Keratinocyte (primary cell): ENCODE data around the gene WRAP73. TPM values are rescaled to one million over a fixed set of nuclear protein-coding genes. Genes with fewer than 3 reads are reported as not detected.

ENCODE experiments used
- DNase-seq: peaks from one replicate; pipeline ENCODE4 v3.0.0-alpha.2; 2011; ENCODE audit warnings: low read depth, missing footprints, low spot score
- FAIRE-seq: peaks from 2 replicates; lab custom pipeline; 2011; peaks lifted over from hg19 to GRCh38; lab: Jason Lieb, UNC
- H2AFZ ChIP-seq: 2 replicates; pipeline ENCODE4 v1.6.0; 2012; ENCODE audit warnings: low read length, control low read depth, inconsistent platforms; ENCODE audit not compliant: control insufficient read depth
- H3K27ac ChIP-seq: 2 replicates; pipeline ENCODE4 v1.5.1; 2011; ENCODE audit warnings: low read length; ENCODE audit not compliant: control insufficient read depth, insufficient read depth
- H3K27me3 ChIP-seq: 3 replicates; pipeline ENCODE4 v1.6.0; 2011; ENCODE audit warnings: low read length; ENCODE audit not compliant: control insufficient read depth, insufficient read depth; ENCODE audit errors: extremely low read depth
- H3K36me3 ChIP-seq, 2 experiments: 2 replicates in 1 of 2; 3 replicates in 1 of 2; pipeline ENCODE4 v1.5.1; 2011; ENCODE audit warnings: low read length in 2 of 2, mild to moderate bottlenecking in 1 of 2; ENCODE audit not compliant: control insufficient read depth in 2 of 2, insufficient read depth in 2 of 2; ENCODE audit errors: extremely low read depth in 1 of 2
- H3K4me1 ChIP-seq: 3 replicates; pipeline ENCODE4 v1.5.1; 2011; ENCODE audit warnings: low read length; ENCODE audit not compliant: control insufficient read depth, insufficient read depth; ENCODE audit errors: extremely low read depth
- H3K4me2 ChIP-seq: 3 replicates; pipeline ENCODE4 v1.6.0; 2011; ENCODE audit warnings: low read depth, low read length; ENCODE audit not compliant: control insufficient read depth, insufficient read depth; ENCODE audit errors: extremely low read depth
- H3K4me3 ChIP-seq, 3 experiments: fragments of 200-600 bp in 1 of 3; sonication (generic) in 1 of 3; 2 replicates in 2 of 3; 3 replicates in 1 of 3; pipeline ENCODE4 v1.5.1; 2011 to 2016; ENCODE audit warnings: low read length in 3 of 3, mild to moderate bottlenecking in 3 of 3, control low read depth in 2 of 3, inconsistent platforms in 1 of 3, low read depth in 1 of 3, mixed read lengths in 1 of 3, mixed run types in 1 of 3, moderate library complexity in 1 of 3; ENCODE audit not compliant: control insufficient read depth in 2 of 3, insufficient read depth in 2 of 3; ENCODE audit errors: extremely low read depth in 1 of 3
- H3K79me2 ChIP-seq: 2 replicates; pipeline ENCODE4 v1.6.0; 2012; ENCODE audit warnings: low read length; ENCODE audit not compliant: control insufficient read depth, insufficient read depth
- H3K9ac ChIP-seq: 3 replicates; pipeline ENCODE4 v1.6.0; 2011; ENCODE audit warnings: low read length; ENCODE audit not compliant: control insufficient read depth, insufficient read depth; ENCODE audit errors: extremely low read depth
- H3K9me1 ChIP-seq: 3 replicates; pipeline ENCODE4 v1.6.0; 2011; ENCODE audit warnings: low read length; ENCODE audit not compliant: control insufficient read depth, insufficient read depth; ENCODE audit errors: extremely low read depth
- H3K9me3 ChIP-seq: 2 replicates; pipeline ENCODE4 v1.5.1; 2012; ENCODE audit warnings: low read depth, low read length; ENCODE audit not compliant: control insufficient read depth
- H4K20me1 ChIP-seq: 3 replicates; pipeline ENCODE4 v1.6.0; 2011; ENCODE audit warnings: low read length; ENCODE audit not compliant: control insufficient read depth, insufficient read depth; ENCODE audit errors: extremely low read depth
- EZH2 ChIP-seq: IDR thresholded peaks from one replicate; pipeline ENCODE4 v1.6.1; 2012; ENCODE audit warnings: inconsistent platforms, mild to moderate bottlenecking, low read length, moderate library complexity
- dilution Hi-C: fragments of 300-500 bp; cut with MboI; formaldehyde crosslinking; loops from one replicate; pipeline ENCODE4 v1.7.0; 2020; ENCODE audit warnings: low sequenced_read_pairs; ENCODE audit not compliant: extremely low pct_ligation_motif_present
- polyA plus RNA-seq, 5 experiments: library from polyadenylated mRNA; depleted of rRNA in 3 of 5; stranded (reverse) in 3 of 5; stranded (forward) in 1 of 5; unstranded in 1 of 5; fragments of >200 nt; gene quantifications; 1 replicate in 1 of 5; 2 replicates in 3 of 5; 3 replicates in 1 of 5; pipeline versions ENCODE4 v1.2.1 to v1.2.3, GENCODE V29; 2011 to 2012; ENCODE audit warnings: missing spikeins in 2 of 5, low read depth in 1 of 5, low replicate concordance in 1 of 5
- TF ChIP-seq, protein P1 (sequence below), 3 experiments: IDR thresholded peaks in 1 of 3; conservative IDR thresholded peaks in 1 of 3; optimal IDR thresholded peaks in 1 of 3; 2 replicates in 2 of 3; 3 replicates in 1 of 3; pipeline versions ENCODE3 to v1.5.1; 2011; ENCODE audit warnings: low read length in 3 of 3, mild to moderate bottlenecking in 3 of 3, moderate library complexity in 2 of 3, control low read depth in 1 of 3, inconsistent platforms in 1 of 3; ENCODE audit not compliant: insufficient read depth in 2 of 3; ENCODE audit errors: extremely low read depth in 1 of 3

WRAP73 gene
- polyA plus RNA-seq, 1 donor (not counting 4 experiments of a cell fraction or from before 2014, with no cell fraction given) = 18.9 TPM

DNA sequence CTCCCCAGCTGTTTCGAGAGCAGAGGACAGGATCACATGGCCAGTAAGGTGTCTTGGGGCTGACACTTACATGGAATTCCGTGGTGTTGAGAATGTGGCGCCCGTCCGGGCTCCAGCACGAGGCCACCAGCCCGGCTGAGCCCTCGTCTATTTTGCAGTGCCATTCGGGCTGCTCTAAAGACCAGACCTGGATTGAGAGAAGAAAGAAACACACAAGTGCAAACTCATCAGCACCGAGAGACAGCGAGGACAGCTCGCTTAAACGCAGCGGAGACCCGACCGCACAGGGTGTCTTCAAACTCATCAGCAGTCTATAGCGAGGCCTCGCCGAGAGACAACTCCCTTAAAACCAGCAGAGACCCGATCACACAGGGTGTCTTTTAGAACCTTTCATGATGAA, 3.3 kb downstream of the WRAP73 start:
- H3K27ac ChIP-seq = no peak overlapping the region
- FAIRE-seq (no peak), DNase-seq (no peak)
- TF ChIP-seq, protein P1, sequence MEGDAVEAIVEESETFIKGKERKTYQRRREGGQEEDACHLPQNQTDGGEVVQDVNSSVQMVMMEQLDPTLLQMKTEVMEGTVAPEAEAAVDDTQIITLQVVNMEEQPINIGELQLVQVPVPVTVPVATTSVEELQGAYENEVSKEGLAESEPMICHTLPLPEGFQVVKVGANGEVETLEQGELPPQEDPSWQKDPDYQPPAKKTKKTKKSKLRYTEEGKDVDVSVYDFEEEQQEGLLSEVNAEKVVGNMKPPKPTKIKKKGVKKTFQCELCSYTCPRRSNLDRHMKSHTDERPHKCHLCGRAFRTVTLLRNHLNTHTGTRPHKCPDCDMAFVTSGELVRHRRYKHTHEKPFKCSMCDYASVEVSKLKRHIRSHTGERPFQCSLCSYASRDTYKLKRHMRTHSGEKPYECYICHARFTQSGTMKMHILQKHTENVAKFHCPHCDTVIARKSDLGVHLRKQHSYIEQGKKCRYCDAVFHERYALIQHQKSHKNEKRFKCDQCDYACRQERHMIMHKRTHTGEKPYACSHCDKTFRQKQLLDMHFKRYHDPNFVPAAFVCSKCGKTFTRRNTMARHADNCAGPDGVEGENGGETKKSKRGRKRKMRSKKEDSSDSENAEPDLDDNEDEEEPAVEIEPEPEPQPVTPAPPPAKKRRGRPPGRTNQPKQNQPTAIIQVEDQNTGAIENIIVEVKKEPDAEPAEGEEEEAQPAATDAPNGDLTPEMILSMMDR (optimal IDR thresholded peaks at IDR 0.05 in 1 of 3, IDR thresholded peaks at IDR 0.05 in 1 of 3, conservative IDR thresholded peaks at IDR 0.05 in 1 of 3; ENCODE audit: extremely low read depth in 1 of 3, insufficient read depth in 2 of 3, low read length in 3 of 3) = no peak
- no peak for TF ChIP-seq EZH2
- no peak overlapping the region for H3K4me3 ChIP-seq
- dilution Hi-C loops = loop anchor here (25.0 kb wide), 1 partner anchor 109 kb away; no protein-coding TSS in a partner anchor
- no peak overlapping the region for H2AFZ ChIP-seq
- H4K20me1 ChIP-seq = no peaks in the 10 kb centered on the region
- H3K4me2 ChIP-seq = no peak overlapping the region
- H3K79me2 ChIP-seq = peaks cover 6% of the 10 kb centered on the region
- H3K4me1 ChIP-seq = peaks cover 8% of the 10 kb centered on the region
- H3K36me3 ChIP-seq = peaks cover 0 to 6% of the 10 kb centered on the region in 2 experiments
- no peaks in the 10 kb centered on the region for H3K9me3 ChIP-seq
- H3K27me3 ChIP-seq = peaks cover 13% of the 10 kb centered on the region
- H3K9ac ChIP-seq = no peak overlapping the region
- H3K9me1 ChIP-seq = no peaks in the 10 kb centered on the region

DNA sequence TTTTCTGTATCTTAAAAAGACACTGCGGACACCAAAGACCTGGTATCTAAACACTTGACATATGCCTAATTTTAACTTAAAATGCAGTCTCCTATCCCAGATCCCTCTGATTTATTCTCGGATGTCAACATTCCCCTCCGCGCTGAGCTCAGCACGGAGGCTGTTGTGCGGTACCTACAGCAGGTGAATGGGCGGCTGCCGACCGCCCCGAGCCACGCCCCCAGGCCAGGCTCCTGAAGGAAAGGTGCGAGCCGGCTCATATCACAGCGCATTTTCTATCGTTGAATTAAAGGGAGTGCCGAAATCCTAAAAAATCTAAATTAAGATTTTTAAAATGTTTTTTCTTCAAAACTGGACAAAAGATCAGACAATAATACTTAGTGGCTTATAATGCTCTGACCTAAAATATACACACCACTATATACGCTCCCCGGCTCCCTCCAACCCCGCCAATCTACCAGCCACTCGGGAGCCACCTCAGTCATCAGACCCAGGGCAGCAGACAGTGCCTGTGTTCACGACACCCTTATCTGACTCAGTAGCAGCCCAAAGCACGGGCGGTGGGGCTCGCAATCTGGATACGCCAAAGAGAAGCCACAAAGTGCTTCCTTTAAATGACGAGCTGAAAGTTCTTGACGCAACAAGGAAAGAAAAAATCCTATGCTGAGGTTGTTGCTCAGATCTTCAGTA, 4.1 kb downstream of the WRAP73 start:
- H2AFZ ChIP-seq = no peak overlapping the region
- peaks cover 8% of the 10 kb centered on the region for H3K4me1 ChIP-seq
- H3K4me2 ChIP-seq = no peak overlapping the region
- TF ChIP-seq EZH2 = no peak
- TF ChIP-seq, protein P1 (optimal IDR thresholded peaks at IDR 0.05 in 1 of 3, IDR thresholded peaks at IDR 0.05 in 1 of 3, conservative IDR thresholded peaks at IDR 0.05 in 1 of 3; ENCODE audit: extremely low read depth in 1 of 3, insufficient read depth in 2 of 3, low read length in 3 of 3) = no peak
- no peak overlapping the region for H3K9ac ChIP-seq
- H3K36me3 ChIP-seq = peaks cover 0 to 7% of the 10 kb centered on the region in 2 experiments
- peaks cover 5% of the 10 kb centered on the region for H3K27me3 ChIP-seq
- H4K20me1 ChIP-seq = no peaks in the 10 kb centered on the region
- DNase-seq = no peak
- H3K9me3 ChIP-seq = no peaks in the 10 kb centered on the region
- no peak overlapping the region for H3K4me3 ChIP-seq
- no peaks in the 10 kb centered on the region for H3K9me1 ChIP-seq
- FAIRE-seq = no peak
- peaks cover 6% of the 10 kb centered on the region for H3K79me2 ChIP-seq
- no peak overlapping the region for H3K27ac ChIP-seq
- dilution Hi-C loops = loop anchor here (25.0 kb wide), 1 partner anchor 109 kb away; no protein-coding TSS in a partner anchor
